Keratinocyte (primary cell): ENCODE data around the gene WAC.

Experiments
- EZH2 ChIP-seq: IDR thresholded peaks from one replicate; pipeline ENCODE4 v1.6.1; 2012; ENCODE audit warnings: inconsistent platforms, mild to moderate bottlenecking, low read length, moderate library complexity
- TF ChIP-seq, protein P1 (sequence below), 3 experiments: IDR thresholded peaks in 1 of 3; conservative IDR thresholded peaks in 1 of 3; optimal IDR thresholded peaks in 1 of 3; 2 replicates in 2 of 3; 3 replicates in 1 of 3; pipeline versions ENCODE3 to v1.5.1; 2011; ENCODE audit warnings: low read length in 3 of 3, mild to moderate bottlenecking in 3 of 3, moderate library complexity in 2 of 3, control low read depth in 1 of 3, inconsistent platforms in 1 of 3; ENCODE audit not compliant: insufficient read depth in 2 of 3; ENCODE audit errors: extremely low read depth in 1 of 3

GRCh38 chr10:28494420-28494819 is 38.5 kb upstream of the WAC start:
- no peak for TF ChIP-seq EZH2
- TF ChIP-seq, protein P1, sequence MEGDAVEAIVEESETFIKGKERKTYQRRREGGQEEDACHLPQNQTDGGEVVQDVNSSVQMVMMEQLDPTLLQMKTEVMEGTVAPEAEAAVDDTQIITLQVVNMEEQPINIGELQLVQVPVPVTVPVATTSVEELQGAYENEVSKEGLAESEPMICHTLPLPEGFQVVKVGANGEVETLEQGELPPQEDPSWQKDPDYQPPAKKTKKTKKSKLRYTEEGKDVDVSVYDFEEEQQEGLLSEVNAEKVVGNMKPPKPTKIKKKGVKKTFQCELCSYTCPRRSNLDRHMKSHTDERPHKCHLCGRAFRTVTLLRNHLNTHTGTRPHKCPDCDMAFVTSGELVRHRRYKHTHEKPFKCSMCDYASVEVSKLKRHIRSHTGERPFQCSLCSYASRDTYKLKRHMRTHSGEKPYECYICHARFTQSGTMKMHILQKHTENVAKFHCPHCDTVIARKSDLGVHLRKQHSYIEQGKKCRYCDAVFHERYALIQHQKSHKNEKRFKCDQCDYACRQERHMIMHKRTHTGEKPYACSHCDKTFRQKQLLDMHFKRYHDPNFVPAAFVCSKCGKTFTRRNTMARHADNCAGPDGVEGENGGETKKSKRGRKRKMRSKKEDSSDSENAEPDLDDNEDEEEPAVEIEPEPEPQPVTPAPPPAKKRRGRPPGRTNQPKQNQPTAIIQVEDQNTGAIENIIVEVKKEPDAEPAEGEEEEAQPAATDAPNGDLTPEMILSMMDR (optimal IDR thresholded peaks at IDR 0.05 in 1 of 3, IDR thresholded peaks at IDR 0.05 in 1 of 3, conservative IDR thresholded peaks at IDR 0.05 in 1 of 3; ENCODE audit: extremely low read depth in 1 of 3, insufficient read depth in 2 of 3, low read length in 3 of 3), result no peak
